Nephron progenitor cell (in vitro differentiated cells): ENCODE measurements around the gene PI4KA.

Experiments
- DNase-seq: peaks from one replicate; pipeline ENCODE4 v3.0.0; 2021
- H3K27ac Mint-ChIP-seq: 2 replicates; pipeline ENCODE4 v1.8.0; 2021; ENCODE audit warnings: mild to moderate bottlenecking, moderate library complexity, mixed read lengths
- H3K27me3 Mint-ChIP-seq: 2 replicates; pipeline ENCODE4 v1.8.0; 2021; ENCODE audit warnings: mild to moderate bottlenecking, low read depth, mixed read lengths; ENCODE audit not compliant: poor library complexity
- H3K36me3 Mint-ChIP-seq: 2 replicates; pipeline ENCODE4 v1.8.0; 2021; ENCODE audit warnings: low read depth, mixed read lengths
- H3K4me1 Mint-ChIP-seq: 2 replicates; pipeline ENCODE4 v1.8.0; 2021; ENCODE audit warnings: mixed read lengths
- H3K4me3 Mint-ChIP-seq: 2 replicates; pipeline ENCODE4 v1.8.0; 2021; ENCODE audit warnings: mild to moderate bottlenecking, moderate library complexity, mixed read lengths
- H3K9me3 Mint-ChIP-seq: 2 replicates; pipeline ENCODE4 v1.8.0; 2021; ENCODE audit warnings: mild to moderate bottlenecking, moderate library complexity, mixed read lengths
- TF ChIP-seq, protein P1 (sequence below): fragments of 200-600 bp; sonication (generic); IDR thresholded peaks from 2 replicates; pipeline ENCODE4 v1.5.0; 2021; ENCODE audit warnings: antibody characterized with exemption

The PI4KA gene

GRCh38 chr22:20810645-20811044 is 48.0 kb downstream of the PI4KA start:
- Mint-ChIP-seq H3K27me3 (peaks cover 4% of the 10 kb centered on the region), H3K4me1 (no peaks in the 10 kb centered on the region), H3K4me3 (no peak overlapping the region), H3K9me3 (no peaks in the 10 kb centered on the region), H3K27ac (no peak overlapping the region), H3K36me3 (peaks cover 74% of the 10 kb centered on the region)
- no peak for DNase-seq
- TF ChIP-seq, protein P1, sequence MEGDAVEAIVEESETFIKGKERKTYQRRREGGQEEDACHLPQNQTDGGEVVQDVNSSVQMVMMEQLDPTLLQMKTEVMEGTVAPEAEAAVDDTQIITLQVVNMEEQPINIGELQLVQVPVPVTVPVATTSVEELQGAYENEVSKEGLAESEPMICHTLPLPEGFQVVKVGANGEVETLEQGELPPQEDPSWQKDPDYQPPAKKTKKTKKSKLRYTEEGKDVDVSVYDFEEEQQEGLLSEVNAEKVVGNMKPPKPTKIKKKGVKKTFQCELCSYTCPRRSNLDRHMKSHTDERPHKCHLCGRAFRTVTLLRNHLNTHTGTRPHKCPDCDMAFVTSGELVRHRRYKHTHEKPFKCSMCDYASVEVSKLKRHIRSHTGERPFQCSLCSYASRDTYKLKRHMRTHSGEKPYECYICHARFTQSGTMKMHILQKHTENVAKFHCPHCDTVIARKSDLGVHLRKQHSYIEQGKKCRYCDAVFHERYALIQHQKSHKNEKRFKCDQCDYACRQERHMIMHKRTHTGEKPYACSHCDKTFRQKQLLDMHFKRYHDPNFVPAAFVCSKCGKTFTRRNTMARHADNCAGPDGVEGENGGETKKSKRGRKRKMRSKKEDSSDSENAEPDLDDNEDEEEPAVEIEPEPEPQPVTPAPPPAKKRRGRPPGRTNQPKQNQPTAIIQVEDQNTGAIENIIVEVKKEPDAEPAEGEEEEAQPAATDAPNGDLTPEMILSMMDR = no peak

DNA sequence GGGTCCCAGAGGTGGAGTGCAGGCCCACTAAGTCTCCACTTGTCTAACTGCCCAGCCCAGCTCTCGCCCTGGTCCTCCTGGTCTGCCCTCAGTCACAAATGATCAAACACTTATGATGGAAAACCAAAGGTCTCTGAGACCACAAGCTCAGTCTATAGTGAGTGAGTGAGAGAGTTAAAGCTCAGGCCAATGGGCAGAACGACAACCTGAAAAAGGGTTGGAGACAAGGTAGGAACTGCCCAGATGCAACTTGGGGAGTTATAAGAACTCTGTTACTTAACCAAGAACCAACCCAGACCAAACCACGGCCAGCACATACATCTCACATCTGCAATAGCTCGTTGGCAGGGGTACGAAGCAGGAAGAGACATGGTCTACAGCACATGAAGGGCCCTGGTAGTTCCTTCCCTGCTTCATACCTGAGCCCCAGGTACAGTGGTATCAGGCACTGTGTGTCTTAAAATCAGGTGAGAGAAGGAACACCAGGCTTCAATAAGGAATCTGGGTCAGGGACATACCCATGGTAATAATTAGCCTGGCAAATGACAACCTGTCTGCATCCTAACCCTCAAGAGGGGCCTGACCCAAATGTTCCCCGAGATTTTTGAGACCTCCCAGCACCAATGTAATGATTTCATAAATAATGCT is 48.9 kb downstream of the PI4KA start:
- Mint-ChIP-seq H3K36me3 (peaks cover 77% of the 10 kb centered on the region), H3K4me3 (no peak overlapping the region), H3K4me1 (no peaks in the 10 kb centered on the region), H3K27ac (no peak overlapping the region), H3K9me3 (no peaks in the 10 kb centered on the region), H3K27me3 (peaks cover 4% of the 10 kb centered on the region)
- DNase-seq = no peak
- TF ChIP-seq, protein P1 = no peak

GRCh38 chr22:20808844-20809243 is 49.8 kb downstream of the PI4KA start:
- Mint-ChIP-seq H3K27ac (no peak overlapping the region), H3K36me3 (peaks cover 80% of the 10 kb centered on the region), H3K27me3 (peaks cover 4% of the 10 kb centered on the region), H3K4me1 (no peaks in the 10 kb centered on the region), H3K4me3 (no peak overlapping the region), H3K9me3 (no peaks in the 10 kb centered on the region)
- TF ChIP-seq, protein P1 = no peak
- DNase-seq = no peak

DNA sequence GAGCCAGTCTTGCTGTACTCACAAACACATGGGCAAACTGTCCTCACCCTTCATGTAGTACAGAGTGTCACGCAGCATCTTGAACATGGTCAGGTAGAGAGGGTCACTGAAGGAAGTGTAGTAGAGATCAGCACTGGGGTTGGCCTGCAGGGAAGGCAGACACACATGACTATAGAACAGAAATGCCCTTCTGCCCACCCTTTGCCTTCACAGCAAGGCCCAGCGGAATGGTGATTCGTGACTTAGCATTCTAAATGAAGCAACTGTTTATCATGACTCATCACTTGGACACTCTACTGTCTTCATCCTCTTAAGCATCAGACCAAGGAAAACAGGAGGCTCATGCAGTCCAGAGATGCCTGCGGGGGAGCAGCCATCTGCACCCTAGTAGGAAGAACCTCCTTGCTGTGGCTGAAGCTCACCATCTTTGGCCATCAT is 51.3 kb downstream of the PI4KA start:
- H3K27me3 Mint-ChIP-seq = peaks cover 4% of the 10 kb centered on the region
- DNase-seq = no peak
- no peaks in the 10 kb centered on the region for H3K9me3 Mint-ChIP-seq
- no peaks in the 10 kb centered on the region for H3K4me1 Mint-ChIP-seq
- peaks cover 77% of the 10 kb centered on the region for H3K36me3 Mint-ChIP-seq
- no peak overlapping the region for H3K4me3 Mint-ChIP-seq
- TF ChIP-seq, protein P1 = no peak
- H3K27ac Mint-ChIP-seq = peak overlapping the region; percentile 15

DNA sequence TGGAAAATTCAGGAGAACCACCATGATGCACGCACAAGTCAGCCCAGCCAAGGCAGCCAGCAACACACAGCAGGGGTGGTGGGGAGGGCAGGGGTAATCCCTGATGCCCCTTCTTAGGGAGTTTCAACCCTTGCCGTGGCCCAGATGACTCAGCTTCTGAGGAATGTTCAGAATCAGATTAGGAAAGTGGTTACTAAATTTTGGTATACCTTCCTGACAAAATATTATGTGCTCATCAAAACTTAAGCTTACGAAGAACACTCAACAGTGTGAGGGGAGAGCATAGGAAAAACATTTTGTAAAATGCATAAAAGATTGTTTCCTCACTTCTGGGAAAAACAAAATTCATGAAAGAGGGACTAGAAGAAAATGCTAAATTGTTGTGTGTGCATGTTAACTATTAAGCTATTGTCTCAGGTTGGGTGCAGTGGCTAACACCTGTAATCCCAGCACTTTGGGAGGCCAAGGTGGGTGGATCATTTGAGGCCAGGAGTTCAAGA is 52.6 kb downstream of the PI4KA start:
- no peak for DNase-seq
- no peak overlapping the region for H3K27ac Mint-ChIP-seq
- peaks cover 72% of the 10 kb centered on the region for H3K36me3 Mint-ChIP-seq
- peaks cover 4% of the 10 kb centered on the region for H3K27me3 Mint-ChIP-seq
- no peaks in the 10 kb centered on the region for H3K9me3 Mint-ChIP-seq
- H3K4me3 Mint-ChIP-seq = no peak overlapping the region
- TF ChIP-seq, protein P1 = no peak
- H3K4me1 Mint-ChIP-seq = no peaks in the 10 kb centered on the region

GRCh38 chr22:20804650-20805049 is 54.0 kb downstream of the PI4KA start:
- peak overlapping the region; percentile 68 for H3K27ac Mint-ChIP-seq
- H3K27me3 Mint-ChIP-seq = peaks cover 4% of the 10 kb centered on the region
- TF ChIP-seq, protein P1 = no peak
- H3K4me3 Mint-ChIP-seq = no peak overlapping the region
- H3K9me3 Mint-ChIP-seq = no peaks in the 10 kb centered on the region
- no peaks in the 10 kb centered on the region for H3K4me1 Mint-ChIP-seq
- peaks cover 68% of the 10 kb centered on the region for H3K36me3 Mint-ChIP-seq
- no peak for DNase-seq
